Smooth muscle cell (in vitro differentiated cells): Measurements from ENCODE around the gene NPAS3. TPM values are rescaled to one million over a fixed set of nuclear protein-coding genes. Genes with fewer than 3 reads are reported as not detected.

Source experiments
- DNase-seq: peaks from one replicate; lab custom pipeline; 2025; ENCODE audit not compliant: unreplicated experiment; lab: John Stamatoyannopoulos, UW
- H2AFZ ChIP-seq: fragments of 200-600 bp; sonication (generic); 2 replicates; pipeline ENCODE4 v1.6.0; 2016; ENCODE audit warnings: antibody characterized with exemption, low read depth, mild to moderate bottlenecking
- H3F3A ChIP-seq: fragments of 200-600 bp; sonication (generic); 2 replicates; pipeline ENCODE4 v1.6.0; 2017; ENCODE audit warnings: antibody characterized with exemption, low read depth
- H3K27ac ChIP-seq: fragments of 200-600 bp; sonication (generic); 2 replicates; pipeline ENCODE4 v1.5.1; 2016; ENCODE audit warnings: low read depth, mild to moderate bottlenecking
- H3K27me3 ChIP-seq: fragments of 200-600 bp; sonication (generic); 2 replicates; pipeline ENCODE4 v1.6.1; 2016; ENCODE audit warnings: low read depth, mild to moderate bottlenecking
- H3K36me3 ChIP-seq: fragments of 200-600 bp; sonication (generic); 2 replicates; pipeline ENCODE4 v1.5.1; 2016; ENCODE audit warnings: low read depth
- H3K4me1 ChIP-seq: fragments of 200-600 bp; sonication (generic); 2 replicates; pipeline ENCODE4 v1.5.1; 2016; ENCODE audit warnings: low read depth
- H3K4me2 ChIP-seq: fragments of 200-600 bp; sonication (generic); 2 replicates; pipeline ENCODE4 v1.6.0; 2016; ENCODE audit warnings: mild to moderate bottlenecking
- H3K4me3 ChIP-seq: fragments of 200-600 bp; sonication (generic); 2 replicates; pipeline ENCODE4 v1.5.1; 2016; ENCODE audit warnings: mild to moderate bottlenecking
- H3K79me2 ChIP-seq: fragments of 200-600 bp; sonication (generic); 2 replicates; pipeline ENCODE4 v1.6.0; 2016; ENCODE audit warnings: low read depth, mild to moderate bottlenecking
- H3K9ac ChIP-seq: fragments of 200-600 bp; sonication (generic); 2 replicates; pipeline ENCODE4 v1.6.0; 2016; ENCODE audit warnings: low read depth
- H3K9me3 ChIP-seq: fragments of 200-600 bp; sonication (generic); replicated peaks from 2 replicates; pipeline ENCODE4 v1.5.1; 2016; ENCODE audit warnings: low read depth
- H4K20me1 ChIP-seq: fragments of 200-600 bp; sonication (generic); 2 replicates; pipeline ENCODE4 v1.6.0; 2016; ENCODE audit warnings: low read depth
- WGBS: methylation state at CpG from one replicate; pipeline ENCODE4 v1.1.7; 2016; ENCODE audit warnings: low lambda C conversion rate; 5-methylcytosine and 5-hydroxymethylcytosine counted together
- polyA plus RNA-seq: library from polyadenylated mRNA; unstranded; fragments of >200 nt; fragmentation: Nextera tagmentation; extraction: Ambion mirVana; gene quantifications from 2 replicates; pipeline ENCODE4 v1.2.1, GENCODE V29; 2016
- total RNA-seq: library from RNA; depleted of rRNA; stranded (reverse); fragments of >200 nt; gene quantifications from 2 replicates; pipeline ENCODE4 v1.2.3, GENCODE V29; 2014
- TF ChIP-seq, protein P1 (sequence below): fragments of 200-600 bp; sonication (generic); IDR thresholded peaks from 2 replicates; pipeline ENCODE4 v1.5.1; 2017; ENCODE audit warnings: borderline replicate concordance, mild to moderate bottlenecking, antibody characterized with exemption; ENCODE audit not compliant: insufficient read depth, poor library complexity, severe bottlenecking

The NPAS3 gene
- total and polyA plus RNA-seq, 2 experiments from 2014 or later, result 0.79 to 2.0 TPM

DNA sequence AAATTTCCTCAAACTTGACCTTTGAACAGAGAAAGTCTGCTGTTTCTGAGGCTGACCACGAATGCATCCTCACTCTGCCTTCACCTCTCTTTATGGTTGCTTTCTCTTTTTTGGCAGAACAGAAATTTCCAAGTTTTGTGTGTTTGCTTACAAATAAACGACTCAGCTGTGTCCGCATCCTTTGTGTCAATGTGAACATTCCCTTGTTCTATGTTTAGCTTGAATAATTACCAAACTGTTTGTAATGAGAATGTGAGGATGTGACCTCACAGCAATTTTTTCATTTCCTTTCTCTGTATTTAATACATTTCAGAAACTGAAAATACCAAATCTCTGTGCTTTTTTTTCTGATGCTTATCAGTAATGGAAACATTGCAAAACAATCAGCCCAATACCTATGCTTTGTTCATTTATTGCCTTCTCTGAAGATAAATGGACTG lies 601.3 kb downstream of the NPAS3 start:
- H4K20me1 ChIP-seq, result no peaks in the 10 kb centered on the region
- no peaks in the 10 kb centered on the region for H3K9me3 ChIP-seq
- H3K79me2 ChIP-seq, result no peaks in the 10 kb centered on the region
- H2AFZ ChIP-seq, result no peak overlapping the region
- no peaks in the 10 kb centered on the region for H3K36me3 ChIP-seq
- H3K4me1 ChIP-seq, result no peaks in the 10 kb centered on the region
- no peak overlapping the region for H3K9ac ChIP-seq
- DNase-seq, result no peak
- no peaks in the 10 kb centered on the region for H3K27me3 ChIP-seq
- no peak overlapping the region for H3K4me2 ChIP-seq
- WGBS, result 85% methylated on average over 3 of the region's 3 CpGs
- H3F3A ChIP-seq, result no peaks in the 10 kb centered on the region
- no peak overlapping the region for H3K4me3 ChIP-seq
- no peak overlapping the region for H3K27ac ChIP-seq
- TF ChIP-seq, protein P1, sequence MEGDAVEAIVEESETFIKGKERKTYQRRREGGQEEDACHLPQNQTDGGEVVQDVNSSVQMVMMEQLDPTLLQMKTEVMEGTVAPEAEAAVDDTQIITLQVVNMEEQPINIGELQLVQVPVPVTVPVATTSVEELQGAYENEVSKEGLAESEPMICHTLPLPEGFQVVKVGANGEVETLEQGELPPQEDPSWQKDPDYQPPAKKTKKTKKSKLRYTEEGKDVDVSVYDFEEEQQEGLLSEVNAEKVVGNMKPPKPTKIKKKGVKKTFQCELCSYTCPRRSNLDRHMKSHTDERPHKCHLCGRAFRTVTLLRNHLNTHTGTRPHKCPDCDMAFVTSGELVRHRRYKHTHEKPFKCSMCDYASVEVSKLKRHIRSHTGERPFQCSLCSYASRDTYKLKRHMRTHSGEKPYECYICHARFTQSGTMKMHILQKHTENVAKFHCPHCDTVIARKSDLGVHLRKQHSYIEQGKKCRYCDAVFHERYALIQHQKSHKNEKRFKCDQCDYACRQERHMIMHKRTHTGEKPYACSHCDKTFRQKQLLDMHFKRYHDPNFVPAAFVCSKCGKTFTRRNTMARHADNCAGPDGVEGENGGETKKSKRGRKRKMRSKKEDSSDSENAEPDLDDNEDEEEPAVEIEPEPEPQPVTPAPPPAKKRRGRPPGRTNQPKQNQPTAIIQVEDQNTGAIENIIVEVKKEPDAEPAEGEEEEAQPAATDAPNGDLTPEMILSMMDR, result no peak

- H3K4me1 ChIP-seq, result no peaks in the 10 kb centered on the region
- no peak overlapping the region for H3K27ac ChIP-seq
- DNase-seq, result no peak
- H3K79me2 ChIP-seq, result no peaks in the 10 kb centered on the region
- no peaks in the 10 kb centered on the region for H4K20me1 ChIP-seq
- no peaks in the 10 kb centered on the region for H3F3A ChIP-seq
- 98% methylated on average over 2 of the region's 2 CpGs for WGBS
- H3K4me2 ChIP-seq, result no peak overlapping the region
- no peaks in the 10 kb centered on the region for H3K36me3 ChIP-seq
- H2AFZ ChIP-seq, result no peak overlapping the region
- H3K27me3 ChIP-seq, result no peaks in the 10 kb centered on the region
- no peak overlapping the region for H3K4me3 ChIP-seq
- TF ChIP-seq, protein P1, result no peak
- no peak overlapping the region for H3K9ac ChIP-seq
- H3K9me3 ChIP-seq, result no peaks in the 10 kb centered on the region
Observed at GRCh38 chr14:33541171-33541570, 602.5 kb downstream of the NPAS3 start.

DNA sequence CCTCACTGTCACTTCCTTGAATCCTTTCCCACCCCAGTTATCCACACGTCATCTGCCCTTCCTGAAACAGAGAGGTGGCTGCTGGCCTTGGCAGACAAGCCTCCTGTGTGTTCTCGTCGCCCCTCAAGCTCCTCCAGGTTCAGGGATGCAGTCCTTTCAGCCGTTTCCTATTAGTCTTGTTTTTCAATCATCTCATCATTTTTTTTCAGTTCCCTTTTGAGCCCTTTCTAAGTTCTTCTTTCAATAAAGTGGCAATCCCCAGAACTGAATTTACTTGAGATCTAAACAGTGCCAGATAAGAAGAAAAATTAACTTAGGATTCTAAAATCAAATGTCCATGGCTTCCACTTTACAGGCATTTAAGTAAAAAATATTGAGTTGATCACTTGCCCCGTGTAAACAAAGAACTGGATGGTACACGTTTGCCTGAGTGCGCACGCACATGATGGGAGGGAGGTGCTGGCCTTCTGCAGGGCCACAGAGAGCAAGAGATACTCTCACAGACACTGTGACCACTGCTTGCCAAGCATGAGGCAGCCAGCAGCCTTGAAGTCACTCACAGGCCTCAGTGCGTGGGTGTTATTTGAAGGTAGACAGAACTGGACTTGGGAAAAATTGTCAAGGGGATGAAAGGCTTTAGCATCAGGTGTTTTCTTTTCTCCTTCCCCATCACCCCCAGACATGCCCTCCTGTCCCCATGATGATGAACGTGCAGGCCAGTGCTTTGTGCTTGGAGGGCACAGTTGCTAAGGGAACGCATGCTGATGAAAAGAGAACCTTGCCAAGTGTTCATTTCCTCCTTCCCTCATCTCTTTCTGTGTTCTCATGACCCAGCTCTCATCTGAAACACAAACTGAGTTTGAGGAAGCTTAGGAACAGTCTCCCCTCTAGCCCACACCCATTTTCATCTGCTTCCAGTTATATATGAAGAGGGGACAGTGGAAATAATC lies 603.9 kb downstream of the NPAS3 start:
- H3K4me3 ChIP-seq, result no peak overlapping the region
- no peaks in the 10 kb centered on the region for H3K27me3 ChIP-seq
- no peaks in the 10 kb centered on the region for H3K79me2 ChIP-seq
- no peak overlapping the region for H3K4me2 ChIP-seq
- H3K27ac ChIP-seq, result no peak overlapping the region
- DNase-seq, result no peak
- no peaks in the 10 kb centered on the region for H3K36me3 ChIP-seq
- 92% methylated on average over 11 of the region's 11 CpGs for WGBS
- H4K20me1 ChIP-seq, result no peaks in the 10 kb centered on the region
- H3K9me3 ChIP-seq, result no peaks in the 10 kb centered on the region
- TF ChIP-seq, protein P1, result no peak
- no peaks in the 10 kb centered on the region for H3K4me1 ChIP-seq
- H2AFZ ChIP-seq, result no peak overlapping the region
- no peak overlapping the region for H3K9ac ChIP-seq
- no peaks in the 10 kb centered on the region for H3F3A ChIP-seq
